Measurements from ENCODE around the gene SPAG7.

SPAG7 gene

DNA sequence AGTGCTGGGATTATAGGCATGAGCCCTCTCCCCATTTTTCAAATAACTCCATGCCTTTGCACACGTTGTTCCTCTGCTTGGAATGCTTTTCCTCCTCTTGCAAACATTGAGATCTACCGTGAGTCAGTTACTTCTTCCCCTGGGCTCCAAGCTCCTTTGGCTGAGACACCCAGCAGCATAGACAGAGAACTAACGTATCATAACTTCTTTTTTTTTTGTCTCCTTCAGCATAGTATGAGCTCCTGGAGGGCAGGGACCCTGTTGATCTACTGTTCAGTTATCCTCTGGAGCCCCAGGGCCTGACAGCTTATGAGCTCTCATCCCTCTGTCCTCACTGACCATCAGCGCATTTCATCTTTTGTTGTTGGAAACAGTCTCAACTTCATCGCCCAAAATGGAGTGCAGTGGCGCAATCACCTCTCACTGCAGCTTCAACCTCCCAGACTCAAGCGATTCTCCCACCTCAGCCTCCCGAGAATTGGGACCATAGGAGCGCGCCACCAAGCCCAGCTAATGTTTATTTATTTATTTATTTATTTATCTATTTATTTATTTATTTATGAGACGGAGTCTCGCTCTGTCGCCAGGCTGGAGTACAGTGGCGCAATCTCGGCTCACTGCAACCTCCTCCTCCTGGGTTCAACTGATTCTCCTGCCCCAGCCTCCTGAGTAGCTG lies 2.2 kb downstream of the SPAG7 start:
- Histone ChIP-seq H4K8ac (ENCODE audit: low read depth, low read length) (no peak overlapping the region), H3K18ac (ENCODE audit: low read length) (no peak overlapping the region), H2BK12ac (ENCODE audit: low read length) (no peak overlapping the region), H3K4me1 (ENCODE audit: control insufficient read depth in 2 of 2, insufficient read depth in 1 of 2, low read depth in 1 of 2, low read length in 2 of 2) (peaks cover 6 to 15% of the 10 kb centered on the region in 2 donors), H2BK5ac (ENCODE audit: low read length) (no peak overlapping the region), H3K4ac (ENCODE audit: low read length) (no peak overlapping the region), H3K27ac (replicated peaks; ENCODE audit: low read length) (no peak overlapping the region), H3K27me3 (ENCODE audit: control insufficient read depth in 3 of 3, insufficient read depth in 3 of 3, low read depth in 1 of 3, low read length in 3 of 3) (no peaks in the 10 kb centered on the region), H3K9ac (ENCODE audit: low read depth, low read length, poor library complexity) (no peak overlapping the region), H3K36me3 (replicated peaks in 1 of 2; ENCODE audit: control insufficient read depth in 2 of 2, insufficient read depth in 2 of 2, low read length in 2 of 2) (peaks cover 6 to 38% of the 10 kb centered on the region in 2 donors), H3K4me2 (ENCODE audit: insufficient read depth, low read length, poor library complexity, severe bottlenecking) (no peak overlapping the region), H3K9me3 (replicated peaks in 1 of 2; ENCODE audit: control insufficient read depth in 2 of 2, insufficient read depth in 1 of 2, low read depth in 1 of 2, low read length in 2 of 2) (peaks cover 3 to 9% of the 10 kb centered on the region in 2 donors), H2AFZ (ENCODE audit: low read length) (no peak overlapping the region), H2BK120ac (ENCODE audit: low read depth, low read length) (no peak overlapping the region), H3K23ac (ENCODE audit: low read depth, low read length, poor library complexity) (no peak overlapping the region), H3K14ac (ENCODE audit: low read length) (no peak overlapping the region), H3K79me1 (ENCODE audit: low read depth, low read length) (peaks cover 2% of the 10 kb centered on the region), H2BK15ac (ENCODE audit: low read length) (no peak overlapping the region), H4K91ac (ENCODE audit: low read depth, low read length, poor library complexity) (no peak overlapping the region), H3K4me3 (ENCODE audit: low read length in 2 of 2) (no peak overlapping the region), H2AK5ac (ENCODE audit: low read depth, low read length) (no peak overlapping the region)
- WGBS, 2 donors (ENCODE audit: extremely low coverage in 2 of 2, insufficient read length in 2 of 2, insufficient replicate concordance in 1 of 2) = no CpG with 5 or more reads among the region's 15 CpGs
- no peak for DNase-seq (ENCODE audit: low spot score)

DNA sequence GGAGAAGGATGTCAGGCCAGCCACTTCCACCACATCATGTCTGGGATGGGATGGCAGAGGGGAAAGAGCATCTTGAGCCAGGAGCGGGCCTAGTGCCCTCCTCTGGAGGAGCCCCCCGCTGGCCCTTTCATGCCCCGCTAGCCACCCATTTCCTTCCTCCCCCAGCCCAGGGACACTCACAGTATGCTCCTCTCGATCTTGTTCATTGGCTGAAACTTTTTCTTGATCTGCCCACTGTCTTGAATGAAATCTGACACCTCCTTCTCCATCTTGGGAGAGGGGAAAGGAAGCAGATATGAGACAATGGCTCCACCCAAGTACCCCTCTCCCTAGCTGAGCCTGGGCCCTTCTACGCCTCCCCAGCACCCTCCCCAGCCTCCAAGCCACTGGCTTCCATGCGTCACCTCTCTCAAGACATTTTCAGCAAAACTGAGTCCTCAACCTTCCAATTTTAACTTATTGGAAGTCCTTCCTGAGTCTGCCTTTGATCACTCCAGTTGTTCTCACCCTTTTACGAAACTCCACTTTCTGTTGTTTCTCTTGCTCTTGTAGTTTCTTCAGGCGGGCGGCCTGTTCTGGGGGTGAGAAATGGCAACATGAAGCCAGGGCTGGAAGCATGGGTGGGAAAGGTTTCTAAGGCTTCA lies 7.2 kb downstream of the SPAG7 start:
- H3K23ac ChIP-seq (ENCODE audit: low read depth, low read length, poor library complexity) = no peak overlapping the region
- no peak overlapping the region for H3K27ac ChIP-seq (replicated peaks; ENCODE audit: low read length)
- H3K14ac ChIP-seq (ENCODE audit: low read length) = no peak overlapping the region
- DNase-seq (ENCODE audit: low spot score) = no peak
- no peak overlapping the region for H2BK15ac ChIP-seq (ENCODE audit: low read length)
- H3K36me3 ChIP-seq (replicated peaks in 1 of 2; ENCODE audit: control insufficient read depth in 2 of 2, insufficient read depth in 2 of 2, low read length in 2 of 2) = peaks cover 14 to 63% of the 10 kb centered on the region in 2 donors
- H3K79me1 ChIP-seq (ENCODE audit: low read depth, low read length) = no peaks in the 10 kb centered on the region
- no peak overlapping the region for H3K4me3 ChIP-seq (ENCODE audit: low read length in 2 of 2)
- no peak overlapping the region for H4K8ac ChIP-seq (ENCODE audit: low read depth, low read length)
- no peak overlapping the region for H4K91ac ChIP-seq (ENCODE audit: low read depth, low read length, poor library complexity)
- H3K9ac ChIP-seq (ENCODE audit: low read depth, low read length, poor library complexity) = no peak overlapping the region
- H3K18ac ChIP-seq (ENCODE audit: low read length) = no peak overlapping the region
- no peak overlapping the region for H2BK12ac ChIP-seq (ENCODE audit: low read length)
- H2BK5ac ChIP-seq (ENCODE audit: low read length) = no peak overlapping the region
- no peaks in the 10 kb centered on the region for H3K4me1 ChIP-seq (ENCODE audit: control insufficient read depth in 2 of 2, insufficient read depth in 1 of 2, low read depth in 1 of 2, low read length in 2 of 2)
- no CpG with 5 or more reads among the region's 9 CpGs for WGBS, 2 donors (ENCODE audit: extremely low coverage in 2 of 2, insufficient read length in 2 of 2, insufficient replicate concordance in 1 of 2)
- peaks cover 0 to 4% of the 10 kb centered on the region in 2 donors for H3K9me3 ChIP-seq (replicated peaks in 1 of 2; ENCODE audit: control insufficient read depth in 2 of 2, insufficient read depth in 1 of 2, low read depth in 1 of 2, low read length in 2 of 2)
- no peak overlapping the region for H3K4ac ChIP-seq (ENCODE audit: low read length)
- H2AFZ ChIP-seq (ENCODE audit: low read length) = no peak overlapping the region
- H2BK120ac ChIP-seq (ENCODE audit: low read depth, low read length) = no peak overlapping the region
- H2AK5ac ChIP-seq (ENCODE audit: low read depth, low read length) = no peak overlapping the region
- H3K4me2 ChIP-seq (ENCODE audit: insufficient read depth, low read length, poor library complexity, severe bottlenecking) = no peak overlapping the region
- no peaks in the 10 kb centered on the region for H3K27me3 ChIP-seq (ENCODE audit: control insufficient read depth in 3 of 3, insufficient read depth in 3 of 3, low read depth in 1 of 3, low read length in 3 of 3)

DNA sequence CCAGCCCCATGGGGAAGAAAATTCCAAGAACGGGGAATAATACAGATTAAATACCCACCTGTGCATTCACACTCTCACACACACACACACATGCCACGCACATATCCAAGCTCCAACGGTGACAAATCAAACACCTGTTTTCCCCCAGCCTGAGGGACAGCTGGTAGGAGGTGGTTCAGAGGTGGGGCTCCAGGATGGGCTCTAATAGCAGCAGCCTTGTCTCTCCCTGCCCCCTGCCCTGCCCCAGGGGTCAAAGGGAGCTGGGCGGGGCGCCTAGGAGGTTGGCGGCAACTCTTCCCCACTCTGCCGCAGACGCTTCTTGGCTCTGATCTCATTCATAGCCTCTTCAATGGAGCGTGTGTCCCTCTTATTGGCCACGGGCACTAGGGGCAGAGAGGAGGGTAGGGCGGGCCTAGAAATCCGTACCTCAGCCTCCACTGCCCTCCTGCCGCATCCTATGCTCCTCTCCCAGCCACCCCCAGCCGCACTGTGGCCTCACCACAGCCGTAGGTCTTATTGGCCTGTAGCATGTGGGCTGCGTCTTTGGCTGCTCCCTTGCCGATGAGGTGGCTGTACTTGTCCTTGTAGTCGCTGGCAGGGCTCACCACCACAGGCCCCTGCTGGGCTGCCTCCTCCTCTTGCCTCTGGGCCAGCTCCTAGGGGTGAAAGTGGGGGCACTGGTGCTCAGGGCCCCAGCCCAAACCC lies 8.2 kb downstream of the SPAG7 start:
- Histone ChIP-seq H3K36me3 (replicated peaks in 1 of 2; ENCODE audit: control insufficient read depth in 2 of 2, insufficient read depth in 2 of 2, low read length in 2 of 2) (peaks cover 14 to 59% of the 10 kb centered on the region in 2 donors), H3K4me3 (ENCODE audit: low read length in 2 of 2) (no peak overlapping the region), H3K4me2 (ENCODE audit: insufficient read depth, low read length, poor library complexity, severe bottlenecking) (no peak overlapping the region), H2BK15ac (ENCODE audit: low read length) (no peak overlapping the region), H3K9ac (ENCODE audit: low read depth, low read length, poor library complexity) (no peak overlapping the region), H3K4me1 (ENCODE audit: control insufficient read depth in 2 of 2, insufficient read depth in 1 of 2, low read depth in 1 of 2, low read length in 2 of 2) (no peaks in the 10 kb centered on the region), H2BK12ac (ENCODE audit: low read length) (no peak overlapping the region), H4K91ac (ENCODE audit: low read depth, low read length, poor library complexity) (no peak overlapping the region), H3K23ac (ENCODE audit: low read depth, low read length, poor library complexity) (no peak overlapping the region), H2BK5ac (ENCODE audit: low read length) (no peak overlapping the region), H3K79me1 (ENCODE audit: low read depth, low read length) (no peaks in the 10 kb centered on the region), H3K9me3 (replicated peaks in 1 of 2; ENCODE audit: control insufficient read depth in 2 of 2, insufficient read depth in 1 of 2, low read depth in 1 of 2, low read length in 2 of 2) (no peaks in the 10 kb centered on the region), H4K8ac (ENCODE audit: low read depth, low read length) (no peak overlapping the region), H3K27me3 (ENCODE audit: control insufficient read depth in 3 of 3, insufficient read depth in 3 of 3, low read depth in 1 of 3, low read length in 3 of 3) (no peaks in the 10 kb centered on the region), H3K27ac (replicated peaks; ENCODE audit: low read length) (no peak overlapping the region), H3K18ac (ENCODE audit: low read length) (no peak overlapping the region), H3K4ac (ENCODE audit: low read length) (no peak overlapping the region), H2AFZ (ENCODE audit: low read length) (no peak overlapping the region), H2AK5ac (ENCODE audit: low read depth, low read length) (no peak overlapping the region), H3K14ac (ENCODE audit: low read length) (no peak overlapping the region), H2BK120ac (ENCODE audit: low read depth, low read length) (no peak overlapping the region)
- DNase-seq (ENCODE audit: low spot score) = no peak
- no CpG with 5 or more reads among the region's 18 CpGs for WGBS, 2 donors (ENCODE audit: extremely low coverage in 2 of 2, insufficient read length in 2 of 2, insufficient replicate concordance in 1 of 2)

DNA sequence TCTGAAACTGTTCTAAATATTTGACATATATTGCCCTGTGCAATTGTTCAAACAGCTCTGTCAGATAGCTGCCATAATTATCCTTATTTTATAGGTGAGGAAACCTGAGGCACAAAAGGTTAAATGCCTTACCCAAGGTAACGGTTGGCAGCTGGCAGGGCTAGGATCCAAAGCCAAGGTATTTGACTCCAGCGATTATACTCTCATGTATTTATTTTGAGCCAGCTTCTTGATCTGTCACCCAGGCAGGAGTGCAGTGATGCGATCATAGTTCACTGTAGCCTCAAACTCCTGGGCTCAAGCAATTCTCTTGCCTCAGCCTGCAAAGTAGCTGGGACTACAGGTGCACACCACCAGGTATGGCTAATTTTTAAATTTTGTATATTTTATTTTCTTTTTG lies 9.5 kb downstream of the SPAG7 start:
- H2BK15ac ChIP-seq (ENCODE audit: low read length) = no peak overlapping the region
- H2AK5ac ChIP-seq (ENCODE audit: low read depth, low read length) = no peak overlapping the region
- no CpG with 5 or more reads among the region's 3 CpGs for WGBS, 2 donors (ENCODE audit: extremely low coverage in 2 of 2, insufficient read length in 2 of 2, insufficient replicate concordance in 1 of 2)

More for the DNA sequence above, 9.5 kb downstream of the SPAG7 start:
- Histone ChIP-seq H2BK5ac (ENCODE audit: low read length) (no peak overlapping the region), H2AFZ (ENCODE audit: low read length) (no peak overlapping the region), H3K27ac (replicated peaks; ENCODE audit: low read length) (no peak overlapping the region), H3K18ac (ENCODE audit: low read length) (no peak overlapping the region), H4K8ac (ENCODE audit: low read depth, low read length) (no peak overlapping the region), H3K36me3 (replicated peaks in 1 of 2; ENCODE audit: control insufficient read depth in 2 of 2, insufficient read depth in 2 of 2, low read length in 2 of 2) (peaks cover 14 to 58% of the 10 kb centered on the region in 2 donors), H2BK120ac (ENCODE audit: low read depth, low read length) (no peak overlapping the region), H4K91ac (ENCODE audit: low read depth, low read length, poor library complexity) (no peak overlapping the region), H3K4me3 (ENCODE audit: low read length in 2 of 2) (no peak overlapping the region), H3K14ac (ENCODE audit: low read length) (no peak overlapping the region), H3K4me1 (ENCODE audit: control insufficient read depth in 2 of 2, insufficient read depth in 1 of 2, low read depth in 1 of 2, low read length in 2 of 2) (no peaks in the 10 kb centered on the region), H2BK12ac (ENCODE audit: low read length) (no peak overlapping the region), H3K79me1 (ENCODE audit: low read depth, low read length) (no peaks in the 10 kb centered on the region), H3K9ac (ENCODE audit: low read depth, low read length, poor library complexity) (no peak overlapping the region), H3K4me2 (ENCODE audit: insufficient read depth, low read length, poor library complexity, severe bottlenecking) (no peak overlapping the region), H3K23ac (ENCODE audit: low read depth, low read length, poor library complexity) (no peak overlapping the region), H3K27me3 (ENCODE audit: control insufficient read depth in 3 of 3, insufficient read depth in 3 of 3, low read depth in 1 of 3, low read length in 3 of 3) (no peaks in the 10 kb centered on the region), H3K9me3 (replicated peaks in 1 of 2; ENCODE audit: control insufficient read depth in 2 of 2, insufficient read depth in 1 of 2, low read depth in 1 of 2, low read length in 2 of 2) (no peaks in the 10 kb centered on the region), H3K4ac (ENCODE audit: low read length) (no peak overlapping the region)
- no peak for DNase-seq (ENCODE audit: low spot score)

Measured in neuronal stem cell (in vitro differentiated cells).